ENCODE measurements around the gene KRTAP5-11.

The KRTAP5-11 gene

DNA sequence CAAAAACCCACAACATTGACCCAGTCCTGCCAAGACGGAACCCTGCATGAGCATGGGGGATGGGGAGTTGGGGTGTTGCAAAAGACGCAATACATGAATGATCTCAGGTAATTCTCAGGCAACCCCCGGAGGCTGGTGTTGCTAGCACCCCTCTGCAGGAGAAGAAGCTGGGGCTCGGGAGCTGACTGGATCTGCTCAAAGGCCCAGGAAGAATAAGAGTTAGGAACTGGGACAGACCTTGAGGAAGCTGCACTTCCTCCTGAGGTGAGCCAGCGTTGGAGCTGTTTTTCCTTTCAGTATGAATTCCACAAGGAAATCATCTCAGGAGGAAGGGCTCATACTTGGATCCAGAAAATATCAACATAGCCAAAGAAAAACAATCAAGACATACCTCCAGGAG is 34.6 kb downstream of the KRTAP5-11 start, which contains the start of gene KRTAP5-9:
KRTAP5-9 (plus strand) TSS at position 301 of the 400 bp plus-strand sequence. CDS start 238 bp downstream, outside the sequence.
- TF ChIP-seq SIN3A (IDR thresholded peaks at IDR 0.05; ENCODE audit: borderline replicate concordance, insufficient read depth, low read length): no peak
- TF ChIP-seq, protein P1, sequence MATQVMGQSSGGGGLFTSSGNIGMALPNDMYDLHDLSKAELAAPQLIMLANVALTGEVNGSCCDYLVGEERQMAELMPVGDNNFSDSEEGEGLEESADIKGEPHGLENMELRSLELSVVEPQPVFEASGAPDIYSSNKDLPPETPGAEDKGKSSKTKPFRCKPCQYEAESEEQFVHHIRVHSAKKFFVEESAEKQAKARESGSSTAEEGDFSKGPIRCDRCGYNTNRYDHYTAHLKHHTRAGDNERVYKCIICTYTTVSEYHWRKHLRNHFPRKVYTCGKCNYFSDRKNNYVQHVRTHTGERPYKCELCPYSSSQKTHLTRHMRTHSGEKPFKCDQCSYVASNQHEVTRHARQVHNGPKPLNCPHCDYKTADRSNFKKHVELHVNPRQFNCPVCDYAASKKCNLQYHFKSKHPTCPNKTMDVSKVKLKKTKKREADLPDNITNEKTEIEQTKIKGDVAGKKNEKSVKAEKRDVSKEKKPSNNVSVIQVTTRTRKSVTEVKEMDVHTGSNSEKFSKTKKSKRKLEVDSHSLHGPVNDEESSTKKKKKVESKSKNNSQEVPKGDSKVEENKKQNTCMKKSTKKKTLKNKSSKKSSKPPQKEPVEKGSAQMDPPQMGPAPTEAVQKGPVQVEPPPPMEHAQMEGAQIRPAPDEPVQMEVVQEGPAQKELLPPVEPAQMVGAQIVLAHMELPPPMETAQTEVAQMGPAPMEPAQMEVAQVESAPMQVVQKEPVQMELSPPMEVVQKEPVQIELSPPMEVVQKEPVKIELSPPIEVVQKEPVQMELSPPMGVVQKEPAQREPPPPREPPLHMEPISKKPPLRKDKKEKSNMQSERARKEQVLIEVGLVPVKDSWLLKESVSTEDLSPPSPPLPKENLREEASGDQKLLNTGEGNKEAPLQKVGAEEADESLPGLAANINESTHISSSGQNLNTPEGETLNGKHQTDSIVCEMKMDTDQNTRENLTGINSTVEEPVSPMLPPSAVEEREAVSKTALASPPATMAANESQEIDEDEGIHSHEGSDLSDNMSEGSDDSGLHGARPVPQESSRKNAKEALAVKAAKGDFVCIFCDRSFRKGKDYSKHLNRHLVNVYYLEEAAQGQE (IDR thresholded peaks at IDR 0.05; ENCODE audit: insufficient read depth in 1 of 2, low read depth in 2 of 2, low read length in 2 of 2): no peak
- TF ChIP-seq FOXP2 (optimal IDR thresholded peaks at IDR 0.05; ENCODE audit: borderline replicate concordance, extremely low read depth, extremely low read length, insufficient read depth): no peak
- no peak for TF ChIP-seq POLR2AphosphoS5 (IDR thresholded peaks at IDR 0.05; ENCODE audit: low read depth, low read length)
- no peak for TF ChIP-seq TAF1 (IDR thresholded peaks at IDR 0.05; ENCODE audit: borderline replicate concordance, insufficient read depth, low read length)

DNA sequence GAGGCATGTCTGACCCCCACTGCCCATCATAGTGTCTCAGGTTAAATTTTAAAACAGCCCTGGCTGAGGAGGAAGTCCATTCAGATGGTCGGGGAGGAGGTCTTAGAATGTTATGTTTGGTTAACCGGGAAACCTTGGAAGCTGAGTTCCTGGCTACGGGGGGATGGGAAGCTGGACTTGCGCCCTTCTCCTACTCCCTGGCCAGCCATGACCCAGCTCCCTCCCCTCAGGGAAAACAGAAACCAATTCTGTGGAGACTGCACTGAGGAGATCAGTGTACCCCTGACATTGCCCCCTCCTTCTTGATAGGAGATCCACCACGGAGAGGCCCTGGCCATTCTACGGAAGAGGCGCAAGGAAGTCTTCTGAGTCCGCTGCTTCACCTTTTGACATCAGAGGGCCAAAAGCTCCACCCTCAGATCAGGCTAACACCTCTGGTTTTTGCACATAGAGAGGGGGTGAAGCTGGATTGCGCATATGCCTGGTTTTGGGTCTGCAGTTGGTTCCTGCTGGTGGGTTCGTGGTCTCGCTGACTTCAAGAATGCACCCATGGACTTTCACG is 37.2 kb downstream of the KRTAP5-11 start:
- TF ChIP-seq, protein P1 (IDR thresholded peaks at IDR 0.05; ENCODE audit: insufficient read depth in 1 of 2, low read depth in 2 of 2, low read length in 2 of 2): no peak
- no peak for TF ChIP-seq POLR2AphosphoS5 (IDR thresholded peaks at IDR 0.05; ENCODE audit: low read depth, low read length)

DNA sequence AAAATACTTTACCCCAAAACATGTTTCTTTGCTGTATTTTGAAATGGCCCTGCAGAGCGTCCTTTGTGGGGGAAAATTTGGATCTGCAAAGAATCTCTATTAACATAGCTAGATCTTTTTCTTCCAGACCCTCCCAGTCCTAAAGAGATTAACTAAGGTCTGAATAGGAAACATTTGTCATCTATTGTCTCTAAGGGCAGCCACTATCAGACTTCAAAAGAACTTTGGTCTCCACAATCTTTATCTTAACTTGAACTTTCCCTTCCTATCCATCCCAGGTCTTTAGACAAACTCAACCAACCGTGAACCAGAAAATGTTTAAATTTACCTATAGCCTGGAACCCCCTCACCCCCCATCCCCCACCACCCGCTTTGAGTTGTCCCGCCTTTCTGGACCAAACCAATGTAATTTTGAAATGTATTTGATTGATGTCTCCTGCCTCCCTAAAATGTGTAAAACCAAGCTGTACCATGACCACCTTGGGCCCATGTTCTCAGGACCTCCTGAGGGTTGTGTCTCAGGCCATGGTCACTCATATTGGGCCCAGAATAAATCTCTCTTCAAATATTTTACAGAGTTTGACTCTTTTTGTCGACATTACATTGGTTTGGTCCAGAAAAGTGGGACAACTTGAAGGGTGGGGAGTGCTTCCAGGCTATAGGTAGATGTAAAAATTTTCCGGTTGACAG is 38.0 kb downstream of the KRTAP5-11 start:
- no peak for TF ChIP-seq POLR2AphosphoS5 (IDR thresholded peaks at IDR 0.05; ENCODE audit: low read depth, low read length)
- TF ChIP-seq, protein P1 (IDR thresholded peaks at IDR 0.05; ENCODE audit: insufficient read depth in 1 of 2, low read depth in 2 of 2, low read length in 2 of 2): no peak
- TF ChIP-seq SIN3A (IDR thresholded peaks at IDR 0.05; ENCODE audit: borderline replicate concordance, insufficient read depth, low read length): no peak
- no peak for TF ChIP-seq FOXP2 (optimal IDR thresholded peaks at IDR 0.05; ENCODE audit: borderline replicate concordance, extremely low read depth, extremely low read length, insufficient read depth)

DNA sequence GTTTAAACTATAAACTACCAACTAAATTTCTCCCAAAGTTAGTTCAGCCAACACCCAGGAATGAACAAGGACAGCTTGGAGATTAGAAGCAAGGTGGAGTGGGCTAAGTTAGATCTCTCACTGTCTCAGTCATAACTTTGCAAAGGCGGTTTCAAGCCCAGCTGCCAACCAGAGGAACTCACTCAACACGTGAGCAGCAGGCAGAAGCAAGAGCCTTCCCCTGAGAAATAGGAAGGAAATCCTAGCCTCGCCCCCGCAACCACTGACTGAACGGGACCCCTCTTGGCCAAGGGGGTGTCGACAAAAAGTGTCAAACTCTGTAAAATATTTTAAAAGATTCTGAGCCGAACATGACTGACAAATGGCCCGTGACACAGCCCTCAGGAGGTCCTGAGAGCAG is 38.8 kb downstream of the KRTAP5-11 start:
- TF ChIP-seq, protein P1 (IDR thresholded peaks at IDR 0.05; ENCODE audit: insufficient read depth in 1 of 2, low read depth in 2 of 2, low read length in 2 of 2): no peak
- TF ChIP-seq SIN3A (IDR thresholded peaks at IDR 0.05; ENCODE audit: borderline replicate concordance, insufficient read depth, low read length) (no peak), TAF1 (IDR thresholded peaks at IDR 0.05; ENCODE audit: borderline replicate concordance, insufficient read depth, low read length) (no peak), FOXP2 (optimal IDR thresholded peaks at IDR 0.05; ENCODE audit: borderline replicate concordance, extremely low read depth, extremely low read length, insufficient read depth) (no peak), POLR2AphosphoS5 (IDR thresholded peaks at IDR 0.05; ENCODE audit: low read depth, low read length) (no peak)
